Measurements from ENCODE around the gene SUPT3H. TPM values are rescaled to one million over a fixed set of nuclear protein-coding genes. Genes with fewer than 3 reads are reported as not detected.
"Not testable (repeated sequence)": the region's sequence is repeated elsewhere in the genome, so short reads cannot be mapped to it uniquely, and the experiment has no call there.

SUPT3H gene
- total RNA-seq, 1 donor from 2014 or later = 16.0 TPM

DNA sequence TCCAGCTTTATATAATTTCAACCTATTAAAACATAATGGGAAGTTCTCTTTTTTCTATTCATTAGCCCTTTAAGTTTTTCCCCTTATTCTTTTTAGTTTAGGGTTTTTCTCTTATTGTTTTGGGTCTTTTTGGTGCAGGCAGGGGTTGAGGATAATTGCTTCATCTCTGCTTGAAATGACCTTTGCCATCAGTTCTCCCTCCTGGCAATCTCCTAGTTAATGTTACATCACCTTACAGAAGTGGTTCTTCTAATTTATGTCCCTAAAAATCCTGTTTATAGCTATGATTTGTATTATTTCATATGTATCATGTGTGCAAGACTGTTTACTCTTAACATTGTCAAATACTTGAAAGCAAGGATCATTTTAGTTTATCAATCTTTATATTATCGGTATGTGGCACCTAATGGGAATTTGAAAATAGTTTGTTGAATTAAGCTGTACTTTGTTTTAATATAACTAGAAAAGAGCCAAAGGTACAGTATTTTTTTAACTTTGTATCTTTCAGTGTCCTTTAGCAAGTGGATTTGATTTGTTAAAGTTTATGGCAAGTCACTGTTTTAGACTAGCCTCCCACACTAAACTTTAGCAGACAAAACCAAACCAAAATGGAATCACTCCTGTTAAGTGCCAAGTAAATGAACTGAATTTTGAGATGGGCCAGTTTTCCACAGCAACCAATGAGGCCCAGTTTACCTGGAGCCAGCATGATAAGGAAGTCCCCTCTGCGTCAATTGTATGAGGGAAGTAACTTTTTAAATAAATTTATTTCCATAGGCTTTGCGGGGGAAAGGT lies 76.2 kb downstream of the SUPT3H start:
- no peak for DNase-seq
- Mint-ChIP-seq H3K36me3 (ENCODE audit: unreplicated experiment) (peaks cover 9% of the 10 kb centered on the region), H3K4me3 (ENCODE audit: unreplicated experiment) (no peak overlapping the region), H3K9me3 (ENCODE audit: unreplicated experiment) (no peaks in the 10 kb centered on the region), H3K27me3 (ENCODE audit: unreplicated experiment) (no peaks in the 10 kb centered on the region), H3K4me1 (ENCODE audit: low read depth, unreplicated experiment) (no peaks in the 10 kb centered on the region), H3K27ac (ENCODE audit: unreplicated experiment) (no peak overlapping the region)
- TF ChIP-seq, protein P1, sequence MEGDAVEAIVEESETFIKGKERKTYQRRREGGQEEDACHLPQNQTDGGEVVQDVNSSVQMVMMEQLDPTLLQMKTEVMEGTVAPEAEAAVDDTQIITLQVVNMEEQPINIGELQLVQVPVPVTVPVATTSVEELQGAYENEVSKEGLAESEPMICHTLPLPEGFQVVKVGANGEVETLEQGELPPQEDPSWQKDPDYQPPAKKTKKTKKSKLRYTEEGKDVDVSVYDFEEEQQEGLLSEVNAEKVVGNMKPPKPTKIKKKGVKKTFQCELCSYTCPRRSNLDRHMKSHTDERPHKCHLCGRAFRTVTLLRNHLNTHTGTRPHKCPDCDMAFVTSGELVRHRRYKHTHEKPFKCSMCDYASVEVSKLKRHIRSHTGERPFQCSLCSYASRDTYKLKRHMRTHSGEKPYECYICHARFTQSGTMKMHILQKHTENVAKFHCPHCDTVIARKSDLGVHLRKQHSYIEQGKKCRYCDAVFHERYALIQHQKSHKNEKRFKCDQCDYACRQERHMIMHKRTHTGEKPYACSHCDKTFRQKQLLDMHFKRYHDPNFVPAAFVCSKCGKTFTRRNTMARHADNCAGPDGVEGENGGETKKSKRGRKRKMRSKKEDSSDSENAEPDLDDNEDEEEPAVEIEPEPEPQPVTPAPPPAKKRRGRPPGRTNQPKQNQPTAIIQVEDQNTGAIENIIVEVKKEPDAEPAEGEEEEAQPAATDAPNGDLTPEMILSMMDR (IDR thresholded peaks at IDR 0.05; ENCODE audit: partially characterized antibody, unreplicated experiment) = no peak

DNA sequence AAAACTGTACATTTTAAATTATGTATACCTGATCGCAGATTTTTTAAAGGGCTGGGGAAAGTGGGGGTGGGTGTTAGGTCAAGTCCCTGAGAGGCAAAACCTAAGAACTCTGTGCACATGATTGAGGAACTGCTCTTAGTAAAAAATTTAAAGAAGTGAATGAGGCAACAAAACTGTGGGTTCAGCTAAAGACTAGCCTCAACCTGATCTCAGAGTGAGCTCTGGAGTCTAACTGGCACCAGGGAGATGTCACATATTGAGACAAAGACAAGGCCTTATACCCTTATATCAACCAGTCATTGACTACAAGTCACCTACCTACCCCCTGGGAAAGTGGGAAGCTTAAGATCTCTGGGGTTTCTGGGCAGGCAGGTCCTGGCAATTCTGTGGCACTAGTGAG lies 77.0 kb downstream of the SUPT3H start:
- Mint-ChIP-seq H3K9me3 (ENCODE audit: unreplicated experiment) (no peaks in the 10 kb centered on the region), H3K27me3 (ENCODE audit: unreplicated experiment) (no peaks in the 10 kb centered on the region), H3K27ac (ENCODE audit: unreplicated experiment) (no peak overlapping the region), H3K4me1 (ENCODE audit: low read depth, unreplicated experiment) (no peaks in the 10 kb centered on the region), H3K36me3 (ENCODE audit: unreplicated experiment) (peaks cover under 1% of the 10 kb centered on the region), H3K4me3 (ENCODE audit: unreplicated experiment) (no peak overlapping the region)
- TF ChIP-seq, protein P1 (IDR thresholded peaks at IDR 0.05; ENCODE audit: partially characterized antibody, unreplicated experiment) = no peak
- DNase-seq = no peak

DNA sequence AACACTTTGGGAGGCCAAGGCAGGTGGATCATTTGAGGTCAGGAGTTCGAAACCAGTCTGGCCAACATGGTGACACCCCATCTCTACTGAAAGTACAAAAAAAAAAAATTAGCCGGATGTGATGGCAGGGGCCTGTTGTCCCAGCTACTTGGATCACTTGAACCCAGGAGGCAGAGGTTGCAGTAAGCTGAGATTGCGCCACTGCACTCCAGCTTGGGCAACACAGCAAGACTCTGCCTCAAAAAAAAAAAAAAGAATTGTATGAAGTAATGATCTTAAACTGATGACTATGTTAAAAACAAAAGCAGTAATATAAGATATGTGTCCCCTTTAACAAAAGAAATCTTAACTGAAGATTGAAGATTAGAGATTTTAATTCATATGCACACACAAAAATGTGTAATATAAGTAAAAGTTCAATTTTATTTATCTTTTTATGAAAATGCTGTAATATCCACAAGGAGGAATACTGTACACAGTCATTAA lies 78.6 kb downstream of the SUPT3H start:
- Mint-ChIP-seq H3K27me3 (ENCODE audit: unreplicated experiment) (no peaks in the 10 kb centered on the region), H3K9me3 (ENCODE audit: unreplicated experiment) (no peaks in the 10 kb centered on the region)
- no peak for DNase-seq

DNA sequence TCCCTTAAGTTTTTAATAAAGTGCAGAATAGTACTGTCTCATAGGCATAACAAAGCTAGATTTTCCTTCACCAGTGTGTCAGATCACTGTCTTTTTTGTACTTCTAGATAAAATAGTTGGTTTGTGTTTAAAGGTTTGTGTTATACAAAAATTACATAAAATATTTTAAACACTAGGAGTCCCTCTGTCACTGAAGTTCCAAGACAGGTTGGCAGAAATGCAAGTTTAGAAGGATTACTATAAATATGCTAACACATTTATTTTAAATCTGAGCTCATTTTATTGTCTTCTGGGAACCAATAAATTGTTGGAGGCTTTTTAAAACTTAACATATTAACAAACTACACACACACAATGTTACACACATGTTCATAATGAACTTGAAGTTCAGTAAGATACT lies 80.4 kb downstream of the SUPT3H start:
- Mint-ChIP-seq H3K27ac (ENCODE audit: unreplicated experiment) (no peak overlapping the region), H3K9me3 (ENCODE audit: unreplicated experiment) (peaks cover 1% of the 10 kb centered on the region), H3K4me3 (ENCODE audit: unreplicated experiment) (no peak overlapping the region), H3K27me3 (ENCODE audit: unreplicated experiment) (no peaks in the 10 kb centered on the region), H3K4me1 (ENCODE audit: low read depth, unreplicated experiment) (no peaks in the 10 kb centered on the region), H3K36me3 (ENCODE audit: unreplicated experiment) (peaks cover 5% of the 10 kb centered on the region)
- no peak for DNase-seq
- TF ChIP-seq, protein P1 (IDR thresholded peaks at IDR 0.05; ENCODE audit: partially characterized antibody, unreplicated experiment) = no peak

More for the DNA sequence above, 78.6 kb downstream of the SUPT3H start:
- Mint-ChIP-seq H3K4me3 (ENCODE audit: unreplicated experiment) (no peak overlapping the region), H3K27ac (ENCODE audit: unreplicated experiment) (no peak overlapping the region), H3K4me1 (ENCODE audit: low read depth, unreplicated experiment) (no peaks in the 10 kb centered on the region), H3K36me3 (ENCODE audit: unreplicated experiment) (no peaks in the 10 kb centered on the region)
- TF ChIP-seq, protein P1 (IDR thresholded peaks at IDR 0.05; ENCODE audit: partially characterized antibody, unreplicated experiment) = no peak

DNA sequence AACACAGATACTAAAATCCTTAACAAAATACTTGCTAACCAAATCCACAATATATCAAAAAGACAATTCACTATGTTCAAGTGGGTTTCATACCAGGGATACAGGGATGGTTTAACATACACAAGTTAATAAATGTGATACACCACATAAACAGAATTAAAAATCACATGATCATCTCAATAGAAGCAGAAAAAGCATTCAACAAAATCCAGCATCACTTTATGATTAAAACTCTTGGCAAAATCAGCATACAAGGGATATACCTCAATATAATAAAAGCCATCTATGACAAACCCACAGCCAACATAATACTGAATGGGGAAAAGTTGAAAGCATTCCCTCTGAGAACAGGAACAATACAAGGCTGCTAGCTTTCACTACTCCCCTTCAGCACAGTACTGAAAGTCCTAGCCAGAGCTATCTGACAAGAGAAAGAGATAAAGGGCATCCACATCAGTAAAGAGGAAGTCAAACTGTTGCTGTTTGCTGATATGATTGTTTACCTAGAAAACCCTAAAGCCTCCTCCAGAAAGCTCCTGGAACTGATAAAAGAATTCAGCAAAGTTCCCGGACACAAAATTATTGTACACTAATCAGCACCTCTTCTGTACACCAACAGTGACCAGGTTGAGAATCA lies 83.6 kb downstream of the SUPT3H start:
- H3K4me3 Mint-ChIP-seq (ENCODE audit: unreplicated experiment); H3K36me3 Mint-ChIP-seq (ENCODE audit: unreplicated experiment); H3K9me3 Mint-ChIP-seq (ENCODE audit: unreplicated experiment); H3K4me1 Mint-ChIP-seq (ENCODE audit: low read depth, unreplicated experiment); DNase-seq; H3K27ac Mint-ChIP-seq (ENCODE audit: unreplicated experiment); H3K27me3 Mint-ChIP-seq (ENCODE audit: unreplicated experiment): not testable (repeated sequence)
